Gastroesophageal sphincter (tissue), 4 donors: ENCODE data around the gene NT5C1B. TPM values are rescaled to one million over a fixed set of nuclear protein-coding genes. Genes with fewer than 3 reads are reported as not detected.

Experiments used
- ATAC-seq: fragments of 150-250 bp; one replicate; pipeline ENCODE4 v1.9.1; 2016; ENCODE audit warnings: mild to moderate bottlenecking, moderate library complexity
- H3K27ac ChIP-seq, 4 donors: fragments of 200-600 bp; sonication (generic) in 3 of 4; 1 replicate in 3 of 4; 2 replicates in 1 of 4; pipeline ENCODE4 v1.5.1; 2016 to 2019
- H3K27me3 ChIP-seq: fragments of 200-600 bp; sonication (generic); one replicate; pipeline ENCODE4 v1.5.1; 2019
- H3K36me3 ChIP-seq, 2 donors: fragments of 200-600 bp; sonication (generic); one replicate each; pipeline ENCODE4 v1.5.1; 2019; ENCODE audit warnings: control low read depth in 1 of 2
- H3K4me1 ChIP-seq, 3 donors: fragments of 200-600 bp; sonication (generic); 1 replicate in 2 of 3; 2 replicates in 1 of 3; pipeline ENCODE4 v1.5.1; 2016 to 2019; ENCODE audit warnings: control low read depth in 2 of 3
- H3K4me3 ChIP-seq, 2 donors: fragments of 200-600 bp; sonication (generic); one replicate each; pipeline ENCODE4 v1.5.1; 2019; ENCODE audit warnings: mild to moderate bottlenecking in 1 of 2, moderate library complexity in 1 of 2
- H3K9me3 ChIP-seq, 3 donors: fragments of 200-600 bp; sonication (generic); one replicate each; pipeline ENCODE4 v1.5.1; 2017 to 2019; ENCODE audit warnings: control low read depth in 2 of 3
- CTCF ChIP-seq, 4 experiments: fragments of 200-600 bp in 2 of 4; fragments of 450-650 bp in 2 of 4; sonication (generic) in 1 of 4; IDR thresholded peaks; one replicate each; pipeline ENCODE4 v1.5.1; 2017 to 2019; ENCODE audit warnings: antibody characterized with exemption in 4 of 4, mild to moderate bottlenecking in 2 of 4, moderate library complexity in 2 of 4
- EP300 ChIP-seq: sonication (generic); formaldehyde crosslinking; IDR thresholded peaks from one replicate; pipeline ENCODE4 v1.6.1; 2017; ENCODE audit warnings: antibody characterized with exemption, mild to moderate bottlenecking
- POLR2A ChIP-seq, 2 donors: fragments of 450-650 bp; IDR thresholded peaks; one replicate each; pipeline ENCODE4 v1.6.1; 2017; ENCODE audit warnings: antibody characterized with exemption in 2 of 2, mild to moderate bottlenecking in 2 of 2, moderate library complexity in 1 of 2
- POLR2AphosphoS5 ChIP-seq: sonication (generic); formaldehyde crosslinking; IDR thresholded peaks from one replicate; pipeline ENCODE4 v1.6.1; 2017; ENCODE audit warnings: antibody characterized with exemption
- WGBS, 2 donors: methylation state at CpG; one replicate each; pipeline ENCODE4 v1.1.5; 2018; ENCODE audit warnings: low coverage in 1 of 2; 5-methylcytosine and 5-hydroxymethylcytosine counted together
- total RNA-seq, 4 donors: library from RNA; depleted of rRNA; stranded (reverse); fragments of >200 nt; gene quantifications; one replicate each; pipeline ENCODE4 v1.1.0, GENCODE V29; 2016

Gene NT5C1B
- total RNA-seq, 4 donors from 2014 or later: 0.39 TPM; not detected in 3

- H3K27ac ChIP-seq: no peak overlapping the region
- TF ChIP-seq EP300: no peak
- no peak for TF ChIP-seq POLR2A (IDR thresholded peaks at IDR 0.05)
- no peak for TF ChIP-seq CTCF (IDR thresholded peaks at IDR 0.05)
- no peak for TF ChIP-seq POLR2AphosphoS5
- WGBS, 2 donors: 62 to 75% methylated on average over 2 of the region's 2 CpGs
Measured at GRCh38 chr2:18620867-18621632, 31.7 kb upstream of the NT5C1B start.

GRCh38 chr2:18619091-18619490, 29.7 kb upstream of the NT5C1B start:
- H3K4me1 ChIP-seq: peaks cover 0 to 13% (median 0%) of the 10 kb centered on the region in 3 donors
- no peaks in the 10 kb centered on the region for H3K27me3 ChIP-seq
- H3K27ac ChIP-seq: no peak overlapping the region
- TF ChIP-seq CTCF (IDR thresholded peaks at IDR 0.05) (no peak), POLR2A (IDR thresholded peaks at IDR 0.05) (no peak), POLR2AphosphoS5 (no peak), EP300 (no peak)
- H3K9me3 ChIP-seq: no peaks in the 10 kb centered on the region
- no peaks in the 10 kb centered on the region for H3K36me3 ChIP-seq
- H3K4me3 ChIP-seq: no peak overlapping the region
- no peak for ATAC-seq
- 85 to 100% methylated on average over 2 of the region's 2 CpGs for WGBS, 2 donors

More at GRCh38 chr2:18620867-18621632, 31.7 kb upstream of the NT5C1B start:
- H3K36me3 ChIP-seq: no peaks in the 10 kb centered on the region
- H3K4me3 ChIP-seq: no peak overlapping the region
- ATAC-seq: no peak
- no peaks in the 10 kb centered on the region for H3K9me3 ChIP-seq
- peaks cover 0 to 13% (median 0%) of the 10 kb centered on the region in 3 donors for H3K4me1 ChIP-seq
- H3K27me3 ChIP-seq: no peaks in the 10 kb centered on the region

GRCh38 chr2:18614041-18614440, 24.7 kb upstream of the NT5C1B start:
- no peaks in the 10 kb centered on the region for H3K27me3 ChIP-seq
- H3K4me3 ChIP-seq: no peak overlapping the region
- TF ChIP-seq CTCF (IDR thresholded peaks at IDR 0.05): no peak
- no peak for TF ChIP-seq POLR2A (IDR thresholded peaks at IDR 0.05)
- no peak for TF ChIP-seq EP300
- no peak for TF ChIP-seq POLR2AphosphoS5
- no peak overlapping the region for H3K27ac ChIP-seq
- H3K9me3 ChIP-seq: no peaks in the 10 kb centered on the region
- H3K4me1 ChIP-seq: peaks cover 7 to 41% (median 20%) of the 10 kb centered on the region in 3 donors
- no peaks in the 10 kb centered on the region for H3K36me3 ChIP-seq
- no peak for ATAC-seq

GRCh38 chr2:18612133-18612532, 22.8 kb upstream of the NT5C1B start:
- WGBS, 2 donors: 17 to 30% methylated on average over 1 to 3 of the region's 3 CpGs
- H3K4me1 ChIP-seq: peaks cover 7 to 41% (median 20%) of the 10 kb centered on the region in 3 donors
- ATAC-seq: no peak
- H3K27me3 ChIP-seq: no peaks in the 10 kb centered on the region
- peak overlapping the region; percentile 59 to 75 (median 68) for H3K27ac ChIP-seq
- no peak overlapping the region for H3K4me3 ChIP-seq
- no peaks in the 10 kb centered on the region for H3K9me3 ChIP-seq
- no peaks in the 10 kb centered on the region for H3K36me3 ChIP-seq
- TF ChIP-seq EP300 (no peak), CTCF (IDR thresholded peaks at IDR 0.05) (no peak), POLR2A (IDR thresholded peaks at IDR 0.05) (no peak), POLR2AphosphoS5 (no peak)

- TF ChIP-seq POLR2A (IDR thresholded peaks at IDR 0.05) (no peak), CTCF (IDR thresholded peaks at IDR 0.05) (no peak), EP300 (no peak), POLR2AphosphoS5 (no peak)
- no peaks in the 10 kb centered on the region for H3K27me3 ChIP-seq
- no peak overlapping the region for H3K4me3 ChIP-seq
- H3K27ac ChIP-seq: peak overlapping the region; percentile 59 to 75 (median 68)
- H3K4me1 ChIP-seq: peaks cover 7 to 41% (median 20%) of the 10 kb centered on the region in 3 donors
- H3K36me3 ChIP-seq: no peaks in the 10 kb centered on the region
- no peaks in the 10 kb centered on the region for H3K9me3 ChIP-seq
- no peak for ATAC-seq
- WGBS, 2 donors: 100% methylated on average over 1 of the region's 1 CpG; no CpG with 5 or more reads in 1 of the 2 donors
Measured at GRCh38 chr2:18611604-18612003, 22.2 kb upstream of the NT5C1B start.
